NCI-H1417 treated with DMSO at 0.1 percent for 48 hours (cell line): Measurements from ENCODE around the gene CST9L.
"Not testable (repeated sequence)": the region's sequence is repeated elsewhere in the genome, so short reads cannot be mapped to it uniquely, and the experiment has no call there.

Experiments used
- DNase-seq: peaks from one replicate; lab custom pipeline; 2025; lab: John Stamatoyannopoulos, UW

The CST9L gene

DNA sequence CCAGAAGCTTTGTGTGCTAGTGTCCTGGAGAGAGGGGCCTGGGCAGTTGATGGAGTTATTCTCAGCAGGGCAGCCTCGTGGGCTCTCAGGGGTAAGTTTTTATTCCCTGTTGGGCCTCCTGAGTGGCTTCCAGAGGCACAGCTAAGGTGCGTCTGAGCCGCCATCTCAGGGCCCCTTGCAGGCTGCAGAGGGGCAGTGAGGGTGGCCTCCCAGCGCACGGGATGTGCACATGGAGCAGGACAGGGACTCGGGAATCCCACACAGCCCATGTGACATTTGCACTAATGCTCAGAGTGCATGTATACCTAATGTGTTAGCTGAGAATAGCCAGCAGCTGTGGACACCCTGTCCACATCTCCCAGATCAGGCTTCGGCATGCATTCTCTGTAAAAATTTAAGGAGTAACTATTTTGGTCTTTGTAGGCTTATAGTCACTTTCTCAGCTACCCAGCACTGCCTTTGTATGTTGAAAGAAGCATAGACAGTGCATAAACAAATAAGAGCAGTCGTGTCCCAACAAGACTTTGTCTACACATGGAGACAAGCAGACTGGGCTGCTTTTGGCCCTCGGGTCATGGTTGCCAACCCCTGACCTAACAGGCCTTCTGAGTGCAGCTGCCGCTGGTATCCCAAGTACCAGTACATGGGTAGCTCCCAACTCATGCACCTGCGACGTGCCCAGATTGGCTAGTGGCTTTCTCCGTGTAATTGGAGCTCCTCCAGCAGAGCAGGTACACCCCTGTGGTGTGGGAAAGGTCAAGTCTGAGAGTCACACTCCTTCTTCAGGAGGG is 18.6 kb upstream of the CST9L start:
- no peak for DNase-seq

DNA sequence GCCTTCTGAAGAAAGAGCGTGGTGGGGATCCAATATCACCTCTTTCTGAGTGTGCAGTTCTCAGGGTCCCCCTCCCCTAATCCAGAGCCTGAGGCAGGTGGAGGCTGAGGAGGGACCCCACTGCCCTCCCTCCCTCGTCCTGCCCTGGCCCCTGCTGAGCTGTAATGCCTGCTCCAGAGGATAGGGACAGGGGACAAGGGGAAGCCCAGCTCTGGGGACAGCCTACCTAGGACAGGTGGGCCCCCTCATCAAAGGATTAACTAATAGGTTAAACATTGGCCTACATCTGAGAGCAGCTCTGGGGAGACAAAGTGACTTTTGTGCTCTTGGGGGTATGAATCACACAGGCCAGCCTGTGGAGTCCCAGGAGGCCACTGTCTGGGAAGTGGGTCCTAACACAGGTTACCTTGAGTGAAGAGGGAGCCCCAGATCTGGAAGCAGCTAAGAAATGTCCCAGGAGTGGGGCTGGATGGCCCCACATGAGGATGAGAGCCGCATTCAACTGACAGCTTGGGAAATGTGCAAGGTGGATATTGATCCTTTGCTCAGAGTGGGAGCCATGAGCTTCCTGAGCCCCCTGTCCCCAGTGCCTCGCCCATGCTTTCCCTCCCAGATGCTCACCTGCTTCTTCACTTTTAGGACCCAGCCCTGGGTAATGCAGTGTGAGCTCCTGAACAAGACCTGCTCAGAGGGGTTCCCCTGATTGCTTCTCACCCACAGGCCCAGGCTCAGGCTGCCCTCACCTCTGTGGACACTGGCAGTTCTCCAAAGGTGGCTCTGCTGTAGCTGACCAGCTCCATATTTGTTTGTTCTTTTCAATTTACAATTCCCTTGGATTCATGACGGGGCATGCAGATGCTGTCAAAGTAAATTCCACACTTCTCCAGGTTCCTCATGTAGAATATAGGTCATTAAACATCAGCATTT is 17.8 kb upstream of the CST9L start:
- DNase-seq = no peak

DNA sequence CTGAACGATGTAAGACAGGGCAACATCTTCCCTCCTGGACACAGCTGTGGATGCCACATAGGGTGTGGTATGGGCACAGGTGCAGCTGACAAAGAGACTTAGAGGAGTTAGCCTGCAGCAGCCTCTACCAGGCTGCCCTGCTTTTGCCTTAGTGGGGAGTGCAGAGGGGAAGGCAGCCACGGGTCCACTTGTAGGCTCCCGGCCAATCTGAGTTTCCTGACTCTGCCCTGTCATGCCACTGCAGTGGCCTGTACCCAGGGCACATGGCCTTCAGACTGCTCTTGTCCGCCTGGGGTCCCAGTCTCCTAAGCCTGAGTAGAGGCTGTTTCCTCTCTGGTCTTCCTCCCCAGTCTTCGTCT is 17.1 kb upstream of the CST9L start:
- no peak for DNase-seq

DNA sequence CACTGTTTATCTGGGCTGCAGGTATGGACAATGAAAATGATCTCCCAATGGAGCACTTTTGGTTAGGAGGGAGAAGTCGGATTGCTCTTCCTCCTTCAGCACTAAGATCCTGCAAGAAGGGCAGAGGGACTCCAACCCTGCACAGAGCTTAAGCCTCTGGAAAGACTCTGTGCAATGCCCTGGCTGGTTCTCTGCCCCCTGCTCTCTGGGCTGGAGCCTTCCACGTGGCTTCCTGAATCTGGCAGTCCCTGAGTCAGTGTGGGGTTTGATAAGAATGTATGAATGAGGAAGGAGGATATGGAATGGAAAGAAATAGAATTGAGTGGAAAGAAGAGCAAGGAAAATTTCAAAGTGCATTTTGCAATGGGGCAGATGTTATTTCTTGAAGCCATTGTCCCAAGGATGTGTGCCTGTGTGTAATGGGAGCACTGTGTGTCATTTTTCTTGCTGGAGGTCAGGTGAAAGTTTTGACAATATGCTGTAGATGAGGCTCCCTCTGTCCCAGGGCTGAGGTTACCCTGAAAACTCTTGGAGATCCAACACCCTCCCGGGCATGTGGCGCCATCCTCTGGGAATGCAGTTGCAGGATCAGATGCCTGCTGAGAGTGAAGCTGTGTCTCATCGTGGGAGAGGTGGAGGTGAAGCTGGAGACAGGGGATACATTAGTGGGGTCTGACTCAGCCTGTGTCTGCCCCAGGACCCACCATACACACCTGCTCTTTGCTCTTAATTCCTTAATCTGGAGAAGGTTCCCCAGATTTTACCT is 16.3 kb upstream of the CST9L start:
- DNase-seq = no peak

DNA sequence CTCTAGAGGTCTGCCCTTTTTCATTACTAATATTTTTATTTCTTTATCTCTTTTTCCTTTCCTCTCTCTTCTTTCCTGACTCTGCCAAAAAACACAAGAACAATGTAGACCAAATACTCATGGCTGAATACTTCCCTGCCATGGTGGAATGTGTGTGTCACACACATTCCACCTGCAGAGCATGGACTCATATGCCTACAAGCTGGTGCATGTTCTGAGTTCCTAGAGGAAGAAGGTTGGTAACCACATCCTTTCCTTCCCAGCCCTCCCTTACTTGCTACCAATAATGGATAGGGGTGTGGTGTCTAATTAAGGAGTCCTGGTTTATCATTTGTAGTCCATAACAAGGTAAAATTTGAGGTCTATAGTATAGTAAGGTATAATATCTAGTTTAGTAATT is 15.2 kb upstream of the CST9L start:
- DNase-seq = no peak

DNA sequence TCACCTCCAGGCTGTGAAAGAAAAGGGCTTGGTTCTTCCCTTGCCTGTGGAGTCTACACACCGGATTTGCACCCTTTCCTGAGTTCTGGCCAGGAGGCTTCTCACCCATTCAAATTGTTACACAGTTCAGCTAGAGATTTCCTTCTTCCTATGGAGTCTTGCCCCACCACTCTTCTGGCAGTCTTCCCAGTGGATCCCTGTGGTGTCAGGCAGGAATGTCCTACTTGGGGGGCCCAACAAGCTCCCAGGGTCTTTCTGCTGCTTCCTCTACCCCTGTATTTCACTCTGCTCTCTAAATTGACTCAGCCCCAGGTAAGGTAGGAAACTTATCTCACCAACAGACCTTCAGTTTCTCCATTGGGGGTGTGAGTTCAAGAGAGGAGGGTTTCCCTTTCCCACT is 14.0 kb upstream of the CST9L start:
- DNase-seq = no peak

DNA sequence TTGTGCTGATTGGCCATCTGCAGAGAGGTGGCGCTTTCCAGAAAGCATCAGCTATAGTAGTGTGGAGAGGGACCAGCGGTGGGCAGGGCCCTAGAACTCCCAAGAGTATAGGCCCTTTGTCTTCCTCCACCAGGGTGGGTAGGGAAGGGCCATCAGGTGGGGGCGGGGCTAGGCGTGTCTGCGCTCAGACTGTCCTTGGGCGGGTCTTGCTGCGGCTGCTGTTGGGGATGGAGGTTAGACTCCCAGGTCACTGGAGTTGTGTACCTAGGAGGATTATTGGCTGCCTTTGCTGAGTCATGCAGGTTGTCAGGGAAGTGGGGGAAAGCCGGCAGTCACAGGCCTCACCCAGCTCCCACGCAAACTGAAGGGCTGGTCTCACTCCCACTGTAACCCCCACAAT is 13.5 kb upstream of the CST9L start:
- DNase-seq = not testable (repeated sequence)

DNA sequence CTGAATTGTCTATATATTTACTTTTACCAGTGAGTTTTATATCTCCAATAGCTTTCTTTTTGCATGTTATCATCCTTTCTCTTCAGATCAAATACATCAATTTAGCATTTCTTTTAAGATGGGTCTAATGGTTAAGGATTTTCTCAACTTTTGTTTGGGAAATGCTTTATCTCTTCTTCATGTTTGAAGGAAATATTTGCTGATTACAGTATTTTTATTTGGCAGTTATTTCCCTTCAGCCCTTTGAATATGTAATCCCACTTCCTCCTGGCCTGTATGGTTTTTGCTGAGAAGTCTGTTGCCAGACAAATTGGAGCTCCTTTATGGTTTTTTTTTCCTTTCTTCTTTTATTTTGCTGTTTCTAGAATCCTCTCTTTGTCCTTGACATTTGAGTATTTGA is 6.7 kb upstream of the CST9L start:
- DNase-seq = no peak

DNA sequence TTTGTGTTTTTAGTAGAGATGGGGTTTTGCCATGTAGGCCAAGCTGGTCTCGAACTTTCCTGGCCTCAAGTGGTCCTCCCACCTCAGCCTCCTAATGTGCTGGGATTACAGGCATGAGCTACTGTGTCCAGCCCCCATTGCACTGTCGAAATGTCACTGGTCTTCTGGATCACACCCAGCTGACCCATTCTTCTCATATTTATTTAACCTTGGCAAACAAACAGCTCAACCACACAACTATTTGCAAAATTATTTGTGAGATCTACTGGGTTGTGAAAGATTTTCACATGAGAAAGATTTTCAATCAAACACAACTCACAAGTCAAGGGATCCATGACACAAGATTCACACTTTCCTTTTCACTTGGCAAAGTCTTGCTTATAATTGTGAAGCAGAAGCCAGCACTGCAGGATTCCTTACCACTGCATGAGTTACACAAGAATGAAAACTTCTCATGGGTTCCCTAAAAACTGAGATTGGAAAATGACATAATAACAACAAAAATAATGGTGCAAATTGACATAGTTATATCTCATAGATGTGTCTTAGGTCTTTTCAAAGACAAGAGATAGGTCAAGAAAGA is 2.0 kb upstream of the CST9L start:
- DNase-seq = no peak

DNA sequence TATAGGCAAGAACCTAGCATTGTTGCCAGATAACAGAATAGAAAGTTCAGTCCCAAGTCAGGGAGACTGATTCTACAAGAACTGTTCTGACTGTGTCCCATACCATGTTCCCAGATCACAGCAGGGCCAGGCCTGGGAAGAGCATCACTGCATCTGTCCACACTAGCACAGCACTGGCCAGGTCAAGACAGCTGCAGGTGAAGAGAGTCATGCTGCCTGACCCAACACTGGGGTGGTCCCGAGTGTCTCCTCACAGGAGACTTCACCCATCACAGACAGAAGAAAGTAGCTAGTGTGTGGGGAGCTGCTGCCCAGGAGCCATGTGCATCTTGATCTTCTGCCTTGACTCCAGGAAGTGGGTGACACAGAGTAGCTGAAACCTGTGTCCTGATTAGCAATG is 1.3 kb upstream of the CST9L start:
- DNase-seq = no peak

DNA sequence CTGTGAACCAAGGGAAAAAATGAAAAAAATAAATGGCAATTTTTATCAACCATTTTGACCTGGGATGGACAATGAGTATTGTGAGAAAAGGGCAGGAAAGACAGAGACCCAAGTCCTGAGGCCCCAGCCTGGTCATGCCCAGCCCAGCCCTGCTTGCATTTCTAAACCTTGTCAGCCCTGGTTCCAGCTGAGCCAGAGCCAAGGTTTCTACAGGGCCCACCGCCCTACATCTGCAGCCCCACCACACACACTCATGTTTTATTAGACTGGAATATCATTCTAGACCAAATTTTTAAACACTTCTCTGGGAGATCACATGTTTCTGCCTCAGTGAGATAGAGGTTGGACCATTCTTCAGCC is 667 bp upstream of the CST9L start:
- DNase-seq = no peak

DNA sequence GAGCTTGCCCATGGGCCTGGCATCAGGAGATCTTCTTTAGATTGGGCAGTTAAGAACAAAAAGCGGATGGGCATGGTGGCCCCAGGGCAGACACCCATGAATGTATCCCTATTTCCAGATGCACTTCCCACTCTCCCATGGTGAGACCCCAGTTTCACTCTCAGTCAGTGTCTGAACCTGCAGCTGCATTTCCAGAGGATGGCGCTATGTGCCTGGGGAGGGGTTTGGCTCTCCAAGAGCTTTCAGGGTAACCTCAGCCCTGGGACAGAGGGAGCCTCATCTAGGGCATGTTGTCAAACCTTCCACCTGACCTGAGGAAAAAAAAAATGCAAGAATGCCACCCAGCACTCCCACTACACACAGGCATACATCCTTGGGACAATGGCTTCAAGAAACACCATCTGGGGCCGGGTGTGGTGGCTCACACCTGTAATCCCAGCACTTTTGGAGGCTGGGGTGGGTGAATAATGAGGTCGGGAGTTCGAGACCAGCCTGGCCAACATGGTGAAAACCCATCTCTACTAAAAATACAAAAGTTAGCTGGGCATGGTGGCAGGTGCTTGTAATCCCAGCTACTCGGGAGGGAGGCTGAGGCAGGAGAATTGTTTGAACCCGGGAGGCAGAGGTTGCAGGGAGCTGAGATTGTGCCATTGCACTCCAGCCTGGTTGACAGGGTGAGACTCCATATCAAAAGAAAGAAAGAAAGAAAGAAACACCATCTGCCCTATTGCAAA is 1.9 kb downstream of the CST9L start:
- DNase-seq = no peak

DNA sequence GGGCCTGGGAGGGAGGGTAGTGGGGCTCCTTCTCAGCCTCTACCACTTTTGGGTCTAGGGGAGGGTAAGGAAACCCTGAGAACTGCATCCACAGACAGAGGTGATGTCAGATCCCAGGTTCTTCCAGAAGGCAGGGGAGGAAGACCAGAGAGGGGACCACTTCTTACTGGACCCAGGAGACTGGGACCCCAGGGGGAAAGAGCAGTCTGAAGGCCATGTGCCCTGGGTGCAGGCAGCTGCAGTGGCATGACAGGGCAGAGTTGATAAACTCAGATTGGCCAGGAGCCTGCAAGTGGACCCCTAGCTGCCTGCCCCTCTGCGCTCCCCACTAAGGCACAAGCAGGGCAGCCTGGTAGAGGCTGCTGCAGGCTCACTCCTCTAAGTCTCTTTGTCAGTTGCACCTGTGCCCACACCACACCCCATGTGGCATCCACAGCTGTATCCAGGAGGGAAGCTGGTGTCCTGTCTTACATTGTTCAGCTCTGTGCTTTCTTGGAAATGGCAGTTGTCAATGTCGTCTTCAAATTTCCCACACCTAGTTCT is 2.7 kb downstream of the CST9L start:
- DNase-seq = no peak

DNA sequence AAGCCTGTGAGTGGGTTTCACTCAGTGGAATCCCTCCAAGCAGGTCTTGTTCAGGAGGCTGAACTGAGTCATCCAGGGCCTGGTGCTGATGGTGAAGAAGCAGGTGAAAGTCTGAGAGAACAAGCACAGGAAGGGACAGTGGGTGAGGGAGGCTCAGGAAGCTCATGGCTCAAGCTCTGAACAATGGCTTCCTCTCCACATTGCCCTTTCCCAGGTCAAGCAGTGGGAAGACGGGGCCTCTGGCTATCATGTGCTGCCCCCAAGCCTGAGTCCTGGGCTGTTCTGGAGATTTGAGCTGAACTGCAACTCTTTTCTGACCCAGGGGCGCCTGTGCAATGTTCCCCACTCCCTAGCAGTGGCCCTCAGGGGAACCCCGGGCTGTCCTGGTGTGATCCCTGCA is 3.4 kb downstream of the CST9L start:
- DNase-seq = no peak

DNA sequence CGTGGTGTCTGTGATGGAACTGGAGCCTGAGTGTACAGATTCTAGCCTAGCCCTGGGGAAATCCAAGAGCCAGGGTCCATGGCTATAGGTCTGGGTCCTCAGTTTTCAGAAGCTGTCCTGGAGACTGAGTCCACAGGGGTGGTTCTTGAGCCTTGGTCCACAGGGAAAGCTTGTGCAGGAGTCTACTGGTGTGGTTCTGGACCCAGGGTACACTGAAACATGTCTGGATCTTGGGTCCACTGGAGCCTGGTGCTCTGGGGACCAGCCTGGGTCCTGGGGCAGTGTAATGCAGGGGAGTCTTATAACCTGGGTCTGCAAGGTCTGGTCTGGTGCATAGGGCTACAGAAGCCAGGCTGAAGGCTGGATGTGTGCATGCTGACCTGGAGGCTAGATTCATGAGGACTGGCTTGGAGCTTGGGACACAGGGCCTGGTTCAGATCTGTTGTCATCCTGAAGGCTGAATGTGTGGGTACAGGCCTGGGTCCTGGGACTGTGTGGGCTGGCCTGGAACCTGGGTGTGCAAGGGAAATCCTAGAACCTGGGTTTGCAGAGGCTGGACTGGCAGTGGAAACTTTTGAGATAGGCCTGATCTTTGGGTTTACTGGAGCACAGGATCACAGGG is 5.5 kb downstream of the CST9L start:
- no peak for DNase-seq

DNA sequence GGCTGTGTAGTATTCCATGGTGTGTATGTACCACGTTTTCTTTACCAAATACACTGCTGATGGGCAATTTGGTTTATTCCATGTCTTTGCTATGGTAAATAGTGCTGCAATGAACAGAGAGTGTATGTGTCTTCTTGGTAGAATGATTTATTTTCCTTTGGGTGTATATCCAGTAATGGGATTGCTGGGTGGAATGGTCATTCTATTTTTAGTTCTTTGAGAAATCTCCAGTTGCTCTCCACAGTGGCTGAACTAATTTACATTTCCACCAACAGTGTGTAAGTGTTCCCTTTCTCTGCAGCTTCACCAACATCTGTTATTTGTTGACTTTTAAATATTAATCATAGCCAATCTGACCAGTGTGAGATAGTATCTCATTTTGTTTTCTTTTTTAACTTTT is 13.9 kb downstream of the CST9L start:
- no peak for DNase-seq

DNA sequence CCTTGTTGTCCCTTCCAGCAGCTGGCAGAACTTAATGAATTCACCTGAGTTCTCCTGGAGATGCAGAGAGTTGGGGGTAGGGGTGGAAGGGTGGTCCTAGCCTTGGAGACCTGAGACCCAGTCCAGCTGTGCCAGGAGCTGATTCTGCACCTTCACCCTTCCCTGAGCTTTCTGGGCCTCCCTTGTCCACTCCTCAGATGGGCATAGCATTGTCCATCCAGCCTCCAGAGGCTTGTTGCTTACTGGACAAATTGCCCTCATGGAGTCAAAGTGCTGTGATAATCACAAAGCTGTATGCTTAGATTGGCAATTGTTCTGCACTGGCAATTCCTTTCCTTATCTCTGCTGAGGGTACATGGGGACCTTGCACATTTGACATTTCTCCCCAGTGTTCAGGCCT is 16.5 kb downstream of the CST9L start:
- no peak for DNase-seq

DNA sequence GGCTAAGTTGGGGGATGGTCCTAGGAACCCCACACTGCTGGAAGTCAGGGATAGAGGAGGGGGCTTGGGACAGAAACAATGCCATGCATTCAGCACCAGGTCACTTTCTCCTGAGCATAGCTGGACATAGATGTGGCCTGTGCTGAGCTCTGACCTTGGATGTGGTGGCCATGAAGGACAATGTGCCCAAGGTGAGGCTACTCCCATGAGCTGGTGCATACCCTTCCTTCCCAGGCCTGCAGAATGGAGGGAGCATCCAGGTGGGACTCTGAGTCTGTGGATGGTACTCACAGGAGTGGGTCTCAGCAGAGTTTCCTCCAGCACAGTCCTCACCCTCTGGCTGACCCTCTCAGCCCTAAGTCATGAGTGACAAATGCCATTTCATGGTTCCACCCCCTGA is 16.9 kb downstream of the CST9L start:
- no peak for DNase-seq

DNA sequence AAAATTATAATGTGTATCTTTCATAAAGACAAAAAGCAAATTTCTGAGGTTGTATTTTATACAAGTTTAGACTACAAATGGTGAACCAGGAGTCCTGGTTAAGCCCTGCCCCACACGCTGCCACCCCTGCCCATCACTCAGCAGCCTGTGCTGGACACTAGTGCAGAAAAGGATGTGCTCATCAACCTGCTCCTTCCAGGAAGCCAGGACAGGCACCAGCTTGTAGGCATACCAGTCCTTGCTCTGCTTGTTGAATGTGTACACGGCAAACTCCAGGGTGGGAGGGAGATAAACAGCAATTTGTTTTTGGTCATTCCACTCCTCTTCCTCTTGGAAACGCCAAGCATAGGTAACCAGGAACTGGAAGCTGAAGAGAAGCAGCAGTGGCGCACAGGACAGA is 18.1 kb downstream of the CST9L start:
- no peak for DNase-seq

DNA sequence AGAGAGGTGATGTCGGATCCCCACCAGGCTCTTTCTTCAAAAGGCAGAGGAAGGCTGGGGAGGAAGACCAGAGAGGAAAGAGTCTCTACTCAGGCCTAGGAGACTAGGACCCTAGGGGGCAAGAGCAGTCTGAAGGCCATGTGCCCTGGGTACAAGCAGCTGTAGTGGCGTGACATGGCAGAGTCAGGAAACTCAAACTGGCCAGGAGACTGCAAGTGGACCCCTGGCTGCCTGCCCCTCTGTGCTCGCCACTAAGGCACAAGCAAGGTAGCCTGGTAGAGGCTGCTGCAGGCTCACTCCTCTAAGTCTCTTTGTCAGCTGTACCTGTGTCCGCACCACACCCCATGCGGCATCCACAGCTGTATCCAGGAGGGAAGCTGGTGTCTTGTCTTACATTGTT is 19.9 kb downstream of the CST9L start:
- DNase-seq = no peak

DNA sequence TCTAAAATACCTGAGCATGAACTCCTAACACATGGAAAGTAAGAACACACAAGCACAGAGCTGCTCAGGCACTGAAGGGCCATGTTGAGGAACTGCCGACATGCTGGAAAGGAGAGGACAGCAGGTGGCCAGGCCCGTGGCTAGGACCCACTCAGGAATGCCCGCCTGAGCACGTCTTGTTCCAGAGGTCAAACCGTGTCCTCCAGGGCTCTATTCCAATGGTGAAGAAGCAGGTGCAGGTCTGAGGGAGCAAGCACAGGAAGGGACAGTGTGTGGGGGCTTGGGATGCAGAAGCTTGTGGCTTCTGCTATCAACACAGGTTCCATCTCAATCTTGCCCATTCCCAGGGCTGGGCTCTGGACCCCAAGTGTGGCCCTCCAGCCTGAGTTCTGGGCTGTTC is 20.7 kb downstream of the CST9L start:
- DNase-seq = no peak
